CD14-positive monocyte (primary cell): Measurements from ENCODE around the gene OR51V1. TPM values are rescaled to one million over a fixed set of nuclear protein-coding genes. Genes with fewer than 3 reads are reported as not detected.

Source experiments
- DNase-seq, 3 donors: peaks; one replicate each; pipeline ENCODE4 v3.0.0-alpha.2; 2011 to 2022
- H2AFZ ChIP-seq: 2 replicates; pipeline ENCODE4 v1.6.0; 2012; ENCODE audit warnings: mild to moderate bottlenecking, low read depth, low read length, inconsistent platforms; ENCODE audit not compliant: insufficient read depth, poor library complexity, severe bottlenecking
- H3K27ac ChIP-seq, 2 donors: 1 replicate in 1 of 2; 2 replicates in 1 of 2; pipeline ENCODE4 v1.5.1; 2012 to 2013; ENCODE audit warnings: low read length in 2 of 2, control low read depth in 1 of 2, inconsistent platforms in 1 of 2, low read depth in 1 of 2, mild to moderate bottlenecking in 1 of 2
- H3K27me3 ChIP-seq, 2 donors: one replicate each; pipeline versions ENCODE4 v1.6.0 to v1.6.1; 2011 to 2013; ENCODE audit warnings: low read length in 2 of 2; ENCODE audit not compliant: control insufficient read depth in 2 of 2, insufficient read depth in 2 of 2
- H3K36me3 ChIP-seq, 2 donors: replicated peaks in 1 of 2; 1 replicate in 1 of 2; 2 replicates in 1 of 2; pipeline versions ENCODE4 v1.5.1 to v1.6.1; 2012 to 2013; ENCODE audit warnings: low read length in 2 of 2, control low read depth in 1 of 2, inconsistent platforms in 1 of 2, mild to moderate bottlenecking in 1 of 2; ENCODE audit not compliant: insufficient read depth in 2 of 2, control insufficient read depth in 1 of 2
- H3K4me1 ChIP-seq, 2 donors: 1 replicate in 1 of 2; 2 replicates in 1 of 2; pipeline versions ENCODE4 v1.5.1 to v1.6.1; 2012 to 2013; ENCODE audit warnings: low read length in 2 of 2, control low read depth in 1 of 2, inconsistent platforms in 1 of 2, mild to moderate bottlenecking in 1 of 2, moderate library complexity in 1 of 2; ENCODE audit not compliant: insufficient read depth in 2 of 2, control insufficient read depth in 1 of 2
- H3K4me2 ChIP-seq: replicated peaks from 2 replicates; pipeline ENCODE3; 2012; ENCODE audit warnings: low read length, moderate library complexity, mild to moderate bottlenecking; ENCODE audit not compliant: poor library complexity, severe bottlenecking; ENCODE audit errors: extremely low read depth
- H3K4me3 ChIP-seq, 3 experiments: fragments of 200-600 bp in 1 of 3; sonication (generic) in 1 of 3; replicated peaks in 1 of 3; 1 replicate in 2 of 3; 2 replicates in 1 of 3; pipeline ENCODE4 v1.5.1; 2011 to 2013; ENCODE audit warnings: low read length in 3 of 3, mild to moderate bottlenecking in 3 of 3, control low read depth in 2 of 3, low read depth in 2 of 3, inconsistent platforms in 1 of 3, moderate library complexity in 1 of 3
- H3K79me2 ChIP-seq: 2 replicates; pipeline ENCODE4 v1.6.0; 2012; ENCODE audit warnings: mild to moderate bottlenecking, control low read depth, inconsistent platforms, low read length, moderate library complexity; ENCODE audit not compliant: insufficient read depth
- H3K9ac ChIP-seq: 2 replicates; pipeline ENCODE4 v1.6.0; 2017; ENCODE audit warnings: low read length, mild to moderate bottlenecking; ENCODE audit not compliant: insufficient read depth, poor library complexity, severe bottlenecking
- H3K9me3 ChIP-seq, 2 donors: replicated peaks in 1 of 2; 1 replicate in 1 of 2; 2 replicates in 1 of 2; pipeline versions ENCODE4 v1.5.1 to v1.6.1; 2012 to 2013; ENCODE audit warnings: low read length in 2 of 2, control low read depth in 1 of 2; ENCODE audit not compliant: control insufficient read depth in 1 of 2, insufficient read depth in 1 of 2
- H4K20me1 ChIP-seq: 2 replicates; pipeline ENCODE4 v1.6.0; 2012; ENCODE audit warnings: mild to moderate bottlenecking, low read length, control low read depth, moderate library complexity; ENCODE audit not compliant: insufficient read depth
- H3K27ac Mint-ChIP-seq, 7 donors: one replicate each; pipeline ENCODE4 v1.8.0; 2020; ENCODE audit warnings: mild to moderate bottlenecking in 7 of 7, mixed read lengths in 7 of 7, moderate library complexity in 6 of 7, inconsistent platforms in 2 of 7
- H3K27me3 Mint-ChIP-seq, 3 donors: one replicate each; pipeline ENCODE4 v1.8.0; 2021 to 2022; ENCODE audit warnings: low read depth in 3 of 3, mild to moderate bottlenecking in 3 of 3, mixed read lengths in 3 of 3, moderate library complexity in 3 of 3, inconsistent platforms in 1 of 3
- H3K36me3 Mint-ChIP-seq, 2 donors: one replicate each; pipeline ENCODE4 v1.8.0; 2020; ENCODE audit warnings: mixed read lengths in 2 of 2, inconsistent platforms in 1 of 2, mild to moderate bottlenecking in 1 of 2
- H3K4me1 Mint-ChIP-seq: one replicate; pipeline ENCODE4 v1.8.0; 2020; ENCODE audit warnings: mild to moderate bottlenecking, mixed read lengths
- H3K4me3 Mint-ChIP-seq, 2 donors: one replicate each; pipeline ENCODE4 v1.8.0; 2020; ENCODE audit warnings: mild to moderate bottlenecking in 2 of 2, mixed read lengths in 2 of 2, moderate library complexity in 1 of 2
- H3K9me3 Mint-ChIP-seq, 7 donors: one replicate each; pipeline ENCODE4 v1.8.0; 2020 to 2022; ENCODE audit warnings: mixed read lengths in 7 of 7, mild to moderate bottlenecking in 6 of 7, moderate library complexity in 6 of 7, inconsistent platforms in 2 of 7
- CTCF ChIP-seq: fragments of 200-600 bp; IDR thresholded peaks from one replicate; pipeline ENCODE4 v1.8.0; 2022; ENCODE audit warnings: antibody characterized with exemption, mild to moderate bottlenecking
- WGBS: methylation state at CpG from one replicate; pipeline ENCODE4 v1.1.5; 2013; ENCODE audit warnings: missing lambda C conversion rate; ENCODE audit not compliant: insufficient coverage; 5-methylcytosine and 5-hydroxymethylcytosine counted together
- intact Hi-C, 2 donors: fragments of 100-400 bp; cut with micrococcal nuclease; formaldehyde crosslinking; loops; one replicate each; pipeline versions ENCODE4 v1.15.0 to v1.15.1; 2023
- polyA plus RNA-seq, 3 donors: library from polyadenylated mRNA; depleted of rRNA in 1 of 3; unstranded in 2 of 3; stranded (reverse) in 1 of 3; fragments of 300-500 nt in 2 of 3; fragments of >200 nt in 1 of 3; fragmentation: Illumina TruSeq in 2 of 3; gene quantifications; 1 replicate in 2 of 3; 2 replicates in 1 of 3; pipeline ENCODE4 v1.2.3, GENCODE V29; 2012 to 2021

The OR51V1 gene
- polyA plus RNA-seq, 3 donors = not detected

DNA sequence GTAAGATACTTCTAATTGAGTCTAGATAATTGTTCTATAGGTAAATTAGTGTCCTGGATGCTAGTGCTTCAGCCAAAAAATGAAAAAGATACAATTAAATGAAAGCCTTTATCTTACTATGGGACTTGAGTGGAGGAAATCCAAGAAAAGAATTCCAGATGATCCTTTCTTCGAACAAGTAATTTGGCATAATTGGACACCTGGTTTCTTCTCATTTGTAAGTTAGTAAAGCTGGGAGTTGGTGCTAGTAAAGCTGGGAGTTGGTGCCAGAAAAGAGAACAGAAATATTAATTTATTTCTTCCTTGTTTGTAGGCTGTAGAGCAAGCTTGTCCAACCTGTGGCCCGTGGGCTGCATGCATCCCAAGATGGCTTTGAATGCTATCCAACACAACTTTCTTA, 12.3 kb downstream of the OR51V1 start:
- H3K9me3 ChIP-seq = peaks cover 0 to 2% of the 10 kb centered on the region in 2 donors
- H3K4me2 ChIP-seq = no peak overlapping the region
- H3K9ac ChIP-seq = no peak overlapping the region
- Mint-ChIP-seq H3K4me3 (no peak overlapping the region), H3K27ac (no peak overlapping the region), H3K36me3 (no peaks in the 10 kb centered on the region), H3K9me3 (peaks cover 0 to 4% (median 1%) of the 10 kb centered on the region in 7 donors), H3K4me1 (no peaks in the 10 kb centered on the region), H3K27me3 (peaks cover 0 to 1% (median under 1%) of the 10 kb centered on the region in 3 donors)
- no peaks in the 10 kb centered on the region for H4K20me1 ChIP-seq
- intact Hi-C loops = no loop called here
- no peaks in the 10 kb centered on the region for H3K27me3 ChIP-seq
- no CpG with 5 or more reads among the region's 2 CpGs for WGBS
- no peaks in the 10 kb centered on the region for H3K36me3 ChIP-seq
- no peaks in the 10 kb centered on the region for H3K79me2 ChIP-seq
- no peak for DNase-seq
- H2AFZ ChIP-seq = no peak overlapping the region
- H3K4me3 ChIP-seq = no peak overlapping the region
- H3K4me1 ChIP-seq = no peaks in the 10 kb centered on the region
- TF ChIP-seq CTCF = no peak
- H3K27ac ChIP-seq = no peak overlapping the region

GRCh38 chr11:5178046-5178837, 22.2 kb downstream of the OR51V1 start:
- H3K36me3 Mint-ChIP-seq = no peaks in the 10 kb centered on the region
- peaks cover 0 to 2% (median 1%) of the 10 kb centered on the region in 3 donors for H3K27me3 Mint-ChIP-seq
- H3K4me1 ChIP-seq = no peaks in the 10 kb centered on the region
- intact Hi-C loops = no loop called here
- H3K79me2 ChIP-seq = no peaks in the 10 kb centered on the region
- no peak overlapping the region for H3K9ac ChIP-seq
- H3K4me3 ChIP-seq = no peak overlapping the region
- H2AFZ ChIP-seq = no peak overlapping the region
- no peak for DNase-seq
- no peaks in the 10 kb centered on the region for H3K27me3 ChIP-seq
- peaks cover 0 to 3% (median 0%) of the 10 kb centered on the region in 7 donors for H3K9me3 Mint-ChIP-seq
- H3K4me1 Mint-ChIP-seq = no peaks in the 10 kb centered on the region
- no peak overlapping the region for H3K27ac Mint-ChIP-seq
- TF ChIP-seq CTCF = no peak
- H4K20me1 ChIP-seq = no peaks in the 10 kb centered on the region
- no peaks in the 10 kb centered on the region for H3K36me3 ChIP-seq
- H3K4me3 Mint-ChIP-seq = no peak overlapping the region
- H3K9me3 ChIP-seq = no peaks in the 10 kb centered on the region
- H3K4me2 ChIP-seq = no peak overlapping the region
- WGBS = 56% methylated on average over 2 of the region's 10 CpGs
- no peak overlapping the region for H3K27ac ChIP-seq
